ENCODE measurements around the gene CEACAM5.

DNA sequence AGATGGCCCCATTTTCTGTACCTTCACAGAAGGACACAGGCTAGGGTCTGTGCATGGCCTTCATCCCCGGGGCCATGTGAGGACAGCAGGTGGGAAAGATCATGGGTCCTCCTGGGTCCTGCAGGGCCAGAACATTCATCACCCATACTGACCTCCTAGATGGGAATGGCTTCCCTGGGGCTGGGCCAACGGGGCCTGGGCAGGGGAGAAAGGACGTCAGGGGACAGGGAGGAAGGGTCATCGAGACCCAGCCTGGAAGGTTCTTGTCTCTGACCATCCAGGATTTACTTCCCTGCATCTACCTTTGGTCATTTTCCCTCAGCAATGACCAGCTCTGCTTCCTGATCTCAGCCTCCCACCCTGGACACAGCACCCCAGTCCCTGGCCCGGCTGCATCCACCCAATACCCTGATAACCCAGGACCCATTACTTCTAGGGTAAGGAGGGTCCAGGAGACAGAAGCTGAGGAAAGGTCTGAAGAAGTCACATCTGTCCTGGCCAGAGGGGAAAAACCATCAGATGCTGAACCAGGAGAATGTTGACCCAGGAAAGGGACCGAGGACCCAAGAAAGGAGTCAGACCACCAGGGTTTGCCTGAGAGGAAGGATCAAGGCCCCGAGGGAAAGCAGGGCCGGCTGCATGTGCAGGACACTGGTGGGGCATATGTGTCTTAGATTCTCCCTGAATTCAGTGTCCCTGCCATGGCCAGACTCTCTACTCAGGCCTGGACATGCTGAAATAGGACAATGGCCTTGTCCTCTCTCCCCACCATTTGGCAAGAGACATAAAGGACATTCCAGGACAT is 13.4 kb upstream of the CEACAM5 start:
- TF ChIP-seq CTCF (IDR thresholded peaks at IDR 0.05) (no peak), POLR2A (IDR thresholded peaks at IDR 0.05) (no peak)

Data from testis (tissue), 2 donors.